K562 (cell line): ENCODE results near the gene MYO3B. TPM values are rescaled to one million over a fixed set of nuclear protein-coding genes. Genes with fewer than 3 reads are reported as not detected.

ENCODE experiments used
- ATAC-seq: fragments of 200-7000 bp; cut with Tn5 transposase; 3 replicates; pipeline ENCODE4 v1.9.1; 2020; ENCODE audit warnings: moderate library complexity
- BruUV-seq: library from RNA; stranded (reverse); fragments of 400-500 nt; replicated peaks from 2 replicates; lab custom pipeline; 2021; lab: Mats Ljungman, UMichigan
- CTCF ChIA-PET: fragments of 300-600 bp; formaldehyde crosslinking; extraction: SDS; loops from one replicate; lab custom pipeline; 2021; ENCODE audit warnings: low intra/inter-chr PET ratio; lab: Yijun Ruan, JAX
- POLR2A ChIA-PET: fragments of 300-600, 350-650 bp; sonication (Branson Sonifier 250); formaldehyde crosslinking; extraction: SDS; loops from one replicate; lab custom pipeline; 2021; ENCODE audit warnings: antibody characterized with exemption, inconsistent platforms; lab: Yijun Ruan, JAX
- DNase-seq, 4 experiments: peaks; one replicate each; pipeline versions ENCODE4 v3.0.0 to v3.0.0-alpha.2; 2011 to 2018; ENCODE audit warnings: low spot score in 3 of 4, mixed read lengths in 3 of 4; ENCODE audit errors: extremely low read depth in 1 of 4
- FAIRE-seq: peaks from 2 replicates; lab custom pipeline; 2011; peaks lifted over from hg19 to GRCh38; lab: Jason Lieb, UNC
- H2AFZ ChIP-seq: 2 replicates; pipeline ENCODE4 v1.6.0; 2011; ENCODE audit warnings: low read depth, low read length, control low read depth, inconsistent platforms
- H3K27ac ChIP-seq: fragments of 200-600 bp; 3 replicates; pipeline ENCODE4 v1.8.0; 2011; ENCODE audit warnings: low read depth, mild to moderate bottlenecking, control low read depth, inconsistent platforms, low read length, moderate library complexity, mixed read lengths; ENCODE audit errors: extremely low read depth
- H3K27me3 ChIP-seq, 2 experiments: fragments of 300-600 bp in 1 of 2; 2 replicates in 1 of 2; 3 replicates in 1 of 2; pipeline versions ENCODE4 v1.6.0 to v1.8.0; 2011; ENCODE audit warnings: inconsistent platforms in 2 of 2, low read length in 2 of 2, mild to moderate bottlenecking in 1 of 2, mixed read lengths in 1 of 2, moderate library complexity in 1 of 2; ENCODE audit not compliant: control insufficient read depth in 2 of 2, insufficient read depth in 2 of 2
- H3K36me3 ChIP-seq: fragments of 300-600 bp; 3 replicates; pipeline ENCODE4 v1.8.0; 2011; ENCODE audit warnings: mild to moderate bottlenecking, low read length, inconsistent platforms; ENCODE audit not compliant: control insufficient read depth, insufficient read depth
- H3K4me1 ChIP-seq, 2 experiments: fragments of 200-600 bp in 1 of 2; replicated peaks in 1 of 2; 2 replicates in 1 of 2; 3 replicates in 1 of 2; pipeline versions ENCODE4 v1.5.1 to v1.8.0; 2011; ENCODE audit warnings: inconsistent platforms in 2 of 2, low read length in 2 of 2, mild to moderate bottlenecking in 1 of 2, mixed read lengths in 1 of 2, moderate library complexity in 1 of 2; ENCODE audit not compliant: control insufficient read depth in 2 of 2, insufficient read depth in 2 of 2
- H3K4me2 ChIP-seq: 2 replicates; pipeline ENCODE4 v1.6.1; 2011; ENCODE audit warnings: low read length, control low read depth, inconsistent platforms, mixed read lengths; ENCODE audit not compliant: insufficient read depth
- H3K4me3 ChIP-seq: fragments of 200-600 bp; sonication (generic), shearing (Covaris generic); 2 replicates; pipeline ENCODE4 v1.5.1; 2016; ENCODE audit warnings: control low read depth, inconsistent platforms
- H3K79me2 ChIP-seq: fragments of 200-600 bp; 3 replicates; pipeline ENCODE4 v1.8.0; 2011; ENCODE audit warnings: low read length, inconsistent platforms; ENCODE audit not compliant: control insufficient read depth, insufficient read depth
- H3K9ac ChIP-seq, 2 experiments: 2 replicates each; pipeline versions ENCODE4 v1.6.0 to v1.6.1; 2011; ENCODE audit warnings: low read depth in 2 of 2, low read length in 2 of 2, control low read depth in 1 of 2, inconsistent platforms in 1 of 2, mild to moderate bottlenecking in 1 of 2, mixed read lengths in 1 of 2; ENCODE audit not compliant: insufficient read depth in 1 of 2
- H3K9me1 ChIP-seq: one replicate; pipeline ENCODE4 v1.6.0; 2011; ENCODE audit warnings: inconsistent platforms, mild to moderate bottlenecking, low read length, moderate library complexity; ENCODE audit not compliant: control insufficient read depth, insufficient read depth
- H3K9me3 ChIP-seq: replicated peaks from 2 replicates; pipeline ENCODE4 v1.5.1; 2011; ENCODE audit warnings: low read depth, low read length, inconsistent platforms; ENCODE audit not compliant: control insufficient read depth, insufficient read depth
- H4K20me1 ChIP-seq: replicated peaks from 2 replicates; pipeline ENCODE4 v1.6.1; 2011; ENCODE audit warnings: low read length, inconsistent platforms, mixed read lengths; ENCODE audit not compliant: control insufficient read depth, insufficient read depth
- CTCFL ChIP-seq: IDR thresholded peaks from 2 replicates; pipeline ENCODE4 v1.6.1; 2011; ENCODE audit warnings: borderline replicate concordance, low read depth, mild to moderate bottlenecking, moderate library complexity, low read length; ENCODE audit not compliant: insufficient read depth, poor library complexity, severe bottlenecking
- DDX20 ChIP-seq: fragments of 450-650 bp; IDR thresholded peaks from 2 replicates; pipeline ENCODE4 v1.6.1; 2016; ENCODE audit warnings: missing genetic modification characterization, low read depth, mild to moderate bottlenecking, missing compliant biosample characterization, moderate library complexity
- ZNF143 ChIP-seq: sonication (generic); formaldehyde crosslinking; IDR thresholded peaks from 2 replicates; pipeline ENCODE4 v1.9.0; 2022; ENCODE audit warnings: mild to moderate bottlenecking, missing genetic modification reagents
- WGBS: fragments of 100-300 bp; shearing (Covaris generic); methylation state at CpG from one replicate; pipeline ENCODE4 v1.1.6; 2016; ENCODE audit warnings: low coverage, mixed read lengths; ENCODE audit not compliant: insufficient coverage; ENCODE audit errors: missing lambda C conversion rate; 5-methylcytosine and 5-hydroxymethylcytosine counted together
- in situ Hi-C: fragments of 300-500 bp; cut with MboI; formaldehyde crosslinking; loops from 4 replicates; pipeline ENCODE4 v1.15.0; 2018; ENCODE audit warnings: inconsistent platforms, mixed read lengths
- intact Hi-C: fragments of 100-400 bp; cut with micrococcal nuclease; formaldehyde crosslinking; loops from 2 replicates; pipeline ENCODE4 v1.14.2; 2022
- polyA plus RNA-seq, 8 experiments: library from polyadenylated mRNA; depleted of rRNA in 4 of 8; stranded (reverse) in 5 of 8; unstranded in 3 of 8; fragments of >200 nt; fragmentation: Nextera tagmentation in 2 of 8; fragmentation: Illumina TruSeq in 1 of 8; extraction: Ambion mirVana in 2 of 8; extraction: Trizol in 1 of 8; gene quantifications; 2 replicates each; pipeline versions ENCODE4 v1.2.1 to v1.2.3, GENCODE V29; 2011 to 2014; ENCODE audit warnings: inconsistent platforms in 1 of 8, missing spikeins in 1 of 8
- total RNA-seq, 7 experiments: library from RNA; depleted of rRNA in 6 of 7; stranded (reverse); fragments of >200 nt in 6 of 7; fragmentation: Illumina TruSeq in 2 of 7; extraction: Trizol in 2 of 7; gene quantifications; 2 replicates each; pipeline versions ENCODE4 v1.2.1 to v1.2.3, GENCODE V29; 2011 to 2021; ENCODE audit warnings: low replicate concordance in 1 of 7

The MYO3B gene
- total and polyA plus RNA-seq, 9 of the 15 experiments (the other 6 are each of a cell fraction or from before 2014, with no cell fraction given): 2.7 to 6.5 (median 3.6) TPM

DNA sequence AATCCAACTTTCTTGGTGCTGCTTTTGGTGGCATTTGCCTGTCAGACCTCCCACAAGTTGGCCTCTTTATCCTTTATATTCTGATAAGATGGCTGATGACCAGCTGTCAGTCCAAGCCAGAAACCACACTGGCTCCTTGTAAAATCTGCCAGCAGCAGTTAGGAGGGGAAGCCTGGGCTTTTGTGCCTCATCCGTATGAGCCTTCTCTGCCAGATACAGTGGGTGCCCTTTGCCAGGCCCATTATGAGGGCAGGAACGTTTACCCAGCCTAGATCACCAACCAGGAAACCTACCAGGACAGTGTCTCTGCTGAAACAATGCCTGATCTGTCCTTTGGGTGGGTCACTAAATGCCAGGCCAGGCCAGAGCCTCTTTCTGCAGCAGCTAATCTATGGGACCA, 334.3 kb downstream of the MYO3B start:
- intact Hi-C loops: no loop called here
- Histone ChIP-seq H3K4me1 (no peaks in the 10 kb centered on the region), H3K79me2 (no peaks in the 10 kb centered on the region), H3K27me3 (no peaks in the 10 kb centered on the region; a peak in 2 of 5 replicates), H4K20me1 (no peaks in the 10 kb centered on the region), H3K4me3 (no peak overlapping the region), H3K9ac (no peak overlapping the region), H2AFZ (no peak overlapping the region), H3K4me2 (no peak overlapping the region), H3K36me3 (no peaks in the 10 kb centered on the region), H3K9me1 (no peaks in the 10 kb centered on the region), H3K9me3 (no peaks in the 10 kb centered on the region), H3K27ac (no peak overlapping the region)
- FAIRE-seq: no peak
- DNase-seq: no peak
- WGBS: 23% methylated on average over 2 of the region's 2 CpGs
- in situ Hi-C loops: no loop called here
- ChIA-PET POLR2A (interaction anchor here (1.1 to 1.2 kb wide), 2 partner anchors 18 to 258 kb away, joined by 3 to 4 read pairs; no protein-coding TSS in a partner anchor), CTCF (no interaction called here)
- no peak for ATAC-seq
- no TSS peak for BruUV-seq
- TF ChIP-seq CTCFL (no peak), DDX20 (tag) (no peak), ZNF143 (CRISPR knock-in tag) (no peak)
